HG03280 (cell line): ENCODE measurements around the gene ZNF609.

Experiments
- ATAC-seq: cut with Tn5 transposase; IDR thresholded peaks from one replicate; pipeline ENCODE4 v1.9.1; 2021; ENCODE audit warnings: mild to moderate bottlenecking, moderate library complexity; ENCODE audit not compliant: unreplicated experiment

ZNF609 gene

DNA sequence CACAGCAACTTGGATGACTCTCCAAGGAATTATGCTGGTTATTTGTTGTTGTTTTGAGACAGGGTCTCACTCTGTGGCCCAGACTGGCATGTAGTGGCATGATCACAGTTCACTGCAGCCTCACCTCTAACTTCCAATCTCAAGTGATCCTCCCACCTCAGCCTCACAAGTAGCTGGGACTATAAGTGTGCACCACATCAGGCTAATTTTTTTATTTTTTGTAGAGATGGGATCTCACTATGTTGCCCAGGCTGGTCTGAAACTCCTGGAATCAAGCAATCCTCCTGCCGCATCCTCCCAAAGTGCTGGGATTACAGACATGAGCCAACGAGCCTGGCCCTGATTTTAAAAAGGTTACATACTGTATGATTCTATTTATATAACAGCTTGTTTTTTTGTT, 252.0 kb downstream of the ZNF609 start:
- no peak for ATAC-seq

DNA sequence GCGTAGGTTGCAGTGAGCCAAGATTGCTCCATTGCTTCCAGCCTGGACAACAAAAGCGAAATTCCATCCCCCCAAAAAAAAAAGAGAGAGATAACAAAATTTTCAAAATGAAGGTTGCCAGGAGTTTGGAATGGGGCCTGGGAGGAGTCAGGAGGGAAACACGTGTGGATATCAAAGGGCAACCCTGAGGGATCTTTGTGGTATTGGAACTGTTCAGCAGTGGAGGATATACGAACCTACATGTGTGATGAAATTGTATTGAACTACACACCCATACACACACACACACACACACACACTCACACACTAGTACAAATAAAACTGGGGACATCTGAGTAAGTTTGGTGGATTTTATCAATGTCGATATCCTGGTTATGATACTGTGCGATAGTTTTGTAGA, 253.2 kb downstream of the ZNF609 start:
- no peak for ATAC-seq

DNA sequence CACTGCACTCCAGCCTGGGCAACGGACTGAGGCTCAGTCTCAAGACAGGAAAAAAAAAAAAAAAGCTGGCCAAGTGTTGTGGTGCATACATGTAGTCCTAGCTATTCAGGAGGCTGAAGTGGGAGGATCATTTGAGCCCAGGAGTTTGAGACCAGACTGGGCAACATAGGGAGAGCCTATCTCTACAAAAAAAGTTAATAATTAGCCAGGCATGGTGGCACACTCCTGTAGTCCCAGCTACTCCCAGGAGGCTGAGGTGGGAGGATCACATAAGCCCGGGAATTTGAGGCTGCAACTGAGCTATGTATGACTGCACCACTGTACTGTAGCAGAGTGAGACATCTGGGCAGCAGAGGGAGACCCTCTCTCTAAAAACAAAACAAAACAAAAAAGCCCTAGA, 256.1 kb downstream of the ZNF609 start:
- no peak for ATAC-seq

DNA sequence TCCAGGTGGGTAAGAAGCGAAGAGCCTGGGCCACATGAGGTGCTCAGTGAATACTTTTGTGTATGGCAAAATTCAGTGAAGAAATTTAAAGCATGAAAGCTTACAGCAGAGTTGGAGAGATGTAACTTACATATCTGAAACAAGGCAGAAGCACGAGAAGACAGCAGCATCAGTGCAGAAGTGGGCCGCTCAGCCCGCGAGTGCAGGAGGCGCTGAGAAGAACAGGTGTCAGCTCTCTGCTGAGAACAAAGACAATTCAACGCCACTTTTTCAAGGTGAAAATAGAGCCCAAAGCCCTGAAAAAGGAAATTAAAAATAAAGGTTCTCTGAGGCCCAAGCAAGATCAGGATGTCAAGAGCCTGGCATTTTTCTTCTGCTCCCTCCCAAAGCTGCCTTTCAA, 256.8 kb downstream of the ZNF609 start:
- ATAC-seq = no peak

DNA sequence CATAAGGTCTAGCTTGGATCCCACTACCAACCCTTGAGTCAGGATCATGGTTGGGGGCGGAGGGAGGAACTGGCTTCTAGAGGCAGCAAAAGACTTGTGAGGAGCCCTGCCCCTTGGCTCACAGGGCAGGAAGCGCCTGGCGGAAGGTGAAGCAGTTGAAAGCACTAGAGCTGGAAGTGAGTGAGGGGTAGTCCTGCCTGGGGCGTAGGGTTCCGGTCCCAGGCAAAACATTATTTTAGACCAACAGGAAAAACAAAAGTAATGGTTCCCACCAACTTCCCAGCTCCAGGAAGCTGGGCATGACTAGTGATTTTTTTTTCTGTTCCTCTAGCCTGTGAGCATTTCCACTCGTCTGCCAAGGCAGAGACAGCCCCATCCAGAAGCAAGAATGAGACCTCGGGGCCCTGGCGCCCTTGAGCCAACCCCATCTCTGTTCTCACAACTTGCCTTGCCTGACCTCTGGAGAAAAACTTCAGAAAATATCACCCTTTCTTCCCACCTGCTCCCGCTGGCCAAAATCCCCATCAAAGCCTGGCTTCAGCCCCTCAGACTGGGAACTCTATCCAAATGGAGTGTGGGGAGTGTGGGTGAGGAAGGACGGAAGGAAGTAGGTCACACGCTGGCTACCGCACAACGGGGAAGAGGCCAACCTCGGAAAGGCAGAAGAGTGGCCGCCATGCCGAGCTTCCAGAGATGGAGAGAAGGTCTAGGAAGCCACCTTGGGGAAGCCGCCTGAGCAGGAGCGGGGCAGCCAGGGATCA, 257.5 kb downstream of the ZNF609 start:
- no peak for ATAC-seq

DNA sequence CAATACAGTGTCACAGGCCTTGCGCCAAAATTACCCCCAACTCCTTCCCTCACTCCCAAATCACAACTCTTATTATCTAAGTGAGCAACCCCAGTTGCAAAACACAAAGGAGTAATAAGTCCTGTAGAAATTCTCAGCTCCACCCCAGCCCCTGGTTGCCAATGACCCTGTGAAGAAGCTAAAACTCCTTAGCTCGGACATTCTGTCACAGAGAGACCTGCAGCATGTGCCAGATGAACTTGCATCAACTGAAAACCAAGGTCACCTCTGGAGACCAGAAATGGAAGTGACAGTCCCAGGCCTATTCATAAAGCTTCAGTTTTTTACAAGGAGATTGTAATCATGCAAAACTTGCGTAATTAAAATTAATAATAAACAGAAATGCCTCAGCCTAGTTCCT, 259.8 kb downstream of the ZNF609 start:
- no peak for ATAC-seq

DNA sequence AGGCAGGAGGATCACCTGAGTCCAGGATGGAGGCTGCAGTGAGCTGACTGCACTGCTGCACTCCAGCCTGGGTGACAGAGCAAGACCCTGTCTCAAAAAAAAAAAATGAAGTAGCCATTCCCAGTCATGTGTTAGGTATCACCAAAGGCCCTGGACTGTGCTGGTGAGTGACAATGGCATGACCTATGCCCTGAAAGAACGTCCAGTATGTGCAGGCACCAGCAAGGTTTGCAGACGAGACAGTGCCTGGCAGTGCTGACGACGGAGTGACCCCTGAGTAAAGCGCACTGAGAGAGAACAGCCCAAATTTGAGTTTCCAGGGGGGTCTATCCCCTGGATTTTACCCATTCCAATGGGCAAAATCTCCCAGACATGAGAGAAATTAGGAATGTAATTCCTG, 269.8 kb downstream of the ZNF609 start:
- ATAC-seq = no peak

DNA sequence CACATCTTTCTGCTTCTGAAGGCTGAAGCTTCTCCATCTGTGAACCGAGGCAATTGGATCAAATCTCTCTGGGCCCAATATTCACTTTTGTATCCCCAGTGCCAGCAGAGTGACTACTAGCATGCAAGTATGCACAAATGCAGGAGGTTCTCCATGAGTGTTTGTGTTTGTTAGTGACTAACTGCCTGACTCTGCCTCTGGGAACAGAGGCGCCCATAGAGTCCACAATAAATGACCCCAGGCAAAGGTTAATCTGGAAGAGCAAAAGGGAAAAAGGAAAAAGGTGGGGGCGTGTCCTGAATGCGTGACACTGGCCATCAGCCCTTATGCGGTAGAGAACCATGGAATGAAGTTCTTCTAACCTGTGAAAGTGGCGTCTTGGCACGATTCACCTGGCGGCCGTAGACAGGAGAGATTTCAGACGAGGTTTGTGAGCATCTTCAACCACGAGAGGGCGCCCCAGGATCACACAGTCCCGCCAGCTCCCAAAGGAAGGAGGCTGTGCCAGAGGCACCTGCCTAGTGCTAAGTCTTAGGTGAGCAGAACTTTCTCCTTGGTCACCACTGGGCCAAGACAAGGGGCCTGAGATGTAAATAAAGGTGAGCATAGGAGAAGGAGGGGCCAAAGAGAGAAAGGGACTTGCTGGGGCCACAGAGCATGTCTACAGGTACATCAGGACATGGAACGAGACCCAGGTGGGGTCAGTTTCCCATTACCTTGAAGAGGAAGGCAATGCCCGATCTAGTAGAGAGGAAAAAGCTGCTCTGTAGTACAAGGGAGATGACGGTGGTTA, 270.8 kb downstream of the ZNF609 start:
- ATAC-seq = peak; percentile 64

DNA sequence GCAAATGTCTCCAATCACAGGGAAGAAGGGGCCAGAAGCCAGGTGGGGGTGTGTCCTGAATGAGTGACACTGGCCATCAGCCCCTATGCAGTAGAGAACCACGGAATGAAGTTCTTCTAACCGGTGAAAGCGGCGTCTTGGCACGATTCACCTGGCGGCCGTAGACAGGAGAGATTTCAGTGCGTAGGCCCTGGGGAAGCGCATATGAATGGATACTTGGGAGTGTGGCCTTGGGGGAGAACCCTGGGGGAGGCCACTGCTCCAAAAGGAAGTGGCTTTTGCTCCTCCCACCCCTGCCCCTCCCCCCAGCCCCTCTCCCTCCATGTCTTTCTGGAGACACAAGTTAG, 271.4 kb downstream of the ZNF609 start:
- ATAC-seq = no peak

DNA sequence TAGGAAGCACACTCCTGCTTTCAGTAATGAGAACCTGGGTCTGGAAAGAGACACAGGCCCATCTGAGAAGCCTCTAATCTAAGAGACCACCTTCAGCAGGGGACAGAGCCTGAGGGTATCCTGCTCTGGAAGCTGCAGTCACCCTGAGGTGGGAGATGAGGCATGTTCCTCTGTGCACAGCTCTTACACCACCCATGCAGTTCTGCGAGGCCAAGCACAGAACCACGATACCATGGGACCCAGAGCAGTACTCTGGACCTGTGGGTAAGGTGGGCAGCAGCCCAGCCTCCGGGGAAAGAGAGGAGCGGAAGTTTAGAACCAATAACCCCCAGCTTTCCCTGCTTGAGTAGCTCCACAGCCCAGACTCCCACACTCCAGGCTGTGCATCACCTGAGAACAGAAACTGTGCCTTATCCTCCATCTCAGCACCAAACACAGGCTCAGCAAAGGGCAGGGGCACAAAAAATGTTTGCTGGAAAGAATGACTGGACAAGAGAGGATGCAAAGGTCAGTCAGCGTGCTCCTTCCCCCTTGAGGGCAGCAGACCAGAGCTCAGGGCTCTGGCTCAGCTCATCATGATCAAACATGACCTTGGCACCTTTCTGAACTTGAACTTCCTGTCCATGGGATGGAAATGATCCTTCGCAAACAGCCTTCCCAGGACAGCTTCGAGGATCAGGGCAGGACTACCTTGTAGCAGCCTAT, 271.9 kb downstream of the ZNF609 start:
- ATAC-seq = no peak
